HG03457 (cell line): ENCODE results near the gene CYGB.
"Not testable (repeated sequence)": the region's sequence is repeated elsewhere in the genome, so short reads cannot be mapped to it uniquely, and the experiment has no call there.

Experiments
- ATAC-seq: cut with Tn5 transposase; IDR thresholded peaks from one replicate; pipeline ENCODE4 v1.9.1; 2021; ENCODE audit warnings: moderate number of reproducible peaks; ENCODE audit not compliant: unreplicated experiment

CYGB gene

GRCh38 chr17:76524598-76525512 lies 12.7 kb downstream of the CYGB start:
- no peak for ATAC-seq

- no peak for ATAC-seq
Observed at GRCh38 chr17:76523084-76524037, 14.1 kb downstream of the CYGB start.

DNA sequence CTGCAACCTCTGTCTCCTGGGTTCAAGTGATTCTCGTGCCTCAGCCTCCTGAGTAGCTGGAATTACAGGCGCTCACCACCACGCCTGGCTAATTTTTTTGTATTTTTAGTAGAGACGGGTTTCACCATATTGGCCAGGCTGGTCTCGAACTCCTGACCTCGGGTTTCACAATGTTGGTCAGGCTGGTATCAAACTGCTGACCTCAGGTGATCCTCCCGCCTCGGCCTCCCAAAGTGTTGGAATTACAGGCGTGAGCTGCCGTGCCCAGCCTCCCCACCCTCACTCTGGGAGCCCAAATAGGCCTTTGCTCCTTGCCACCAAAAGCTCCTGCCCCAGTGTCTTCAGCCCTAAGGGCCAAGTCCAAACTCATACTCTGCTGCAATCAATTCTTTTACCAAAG lies 15.8 kb downstream of the CYGB start:
- not testable (repeated sequence) for ATAC-seq

GRCh38 chr17:76521262-76521661 lies 16.2 kb downstream of the CYGB start:
- no peak for ATAC-seq

DNA sequence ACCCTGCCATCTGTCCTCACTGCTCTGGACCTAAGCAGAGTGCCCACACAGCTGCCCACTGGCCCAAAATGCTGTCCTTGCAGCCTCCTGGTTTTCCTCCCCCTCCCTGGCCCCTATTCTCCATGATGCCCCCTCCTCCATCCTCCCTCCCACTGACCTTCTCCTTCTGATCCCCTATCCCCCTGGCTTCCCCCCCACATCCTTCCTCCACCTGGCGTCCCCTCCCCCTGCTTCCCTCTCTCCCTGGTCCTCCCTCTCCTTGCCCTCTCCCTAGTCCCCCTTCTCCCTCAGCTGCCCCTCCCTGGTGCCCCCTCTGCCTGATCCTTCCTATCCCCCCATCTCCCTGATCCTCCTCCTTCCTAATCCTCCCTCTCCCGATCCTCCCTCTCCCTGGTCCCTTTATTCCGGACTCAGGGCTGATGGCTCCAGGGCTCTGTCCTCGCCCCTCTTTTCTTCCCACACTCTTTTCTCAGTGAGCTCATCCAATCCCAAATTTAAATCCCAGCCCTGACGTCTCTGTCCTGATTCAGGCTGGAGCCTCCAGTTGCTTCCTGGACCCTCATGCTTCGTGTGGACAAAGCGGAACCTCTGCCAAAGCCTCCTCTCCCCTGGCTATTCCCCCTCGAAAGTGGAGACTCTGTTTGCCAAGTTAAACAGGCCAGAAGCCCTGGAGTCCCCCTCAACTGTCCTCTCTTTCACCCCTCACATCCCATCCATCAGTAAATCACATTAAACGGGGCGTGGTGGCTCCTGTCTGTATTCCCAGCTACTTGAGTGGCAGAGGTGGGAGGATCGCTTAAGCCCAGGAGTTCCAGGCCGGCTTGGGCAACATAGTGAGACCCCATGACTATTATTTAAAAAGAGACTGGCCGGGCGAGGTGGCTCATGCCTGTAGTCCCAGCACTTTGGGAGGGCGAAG lies 18.2 kb downstream of the CYGB start:
- no peak for ATAC-seq

DNA sequence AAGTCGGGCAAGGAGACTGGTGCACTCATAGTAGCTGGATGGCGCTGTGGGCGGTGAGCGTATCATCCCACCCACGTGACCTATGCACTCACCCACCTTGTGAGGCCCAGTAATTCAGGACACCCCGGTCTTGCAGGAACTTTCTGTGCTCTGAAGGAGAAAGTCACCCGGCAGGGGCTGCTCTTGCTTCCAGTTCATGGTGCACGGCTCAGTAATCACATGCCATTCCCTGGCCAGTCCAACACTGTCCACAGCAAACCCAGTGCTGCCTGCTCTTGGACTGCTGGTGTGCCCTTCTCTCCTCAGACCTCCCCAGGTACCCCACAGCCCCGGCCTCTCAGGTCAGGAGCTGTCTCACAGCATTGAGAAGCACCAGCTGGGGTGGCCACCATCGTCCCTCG lies 19.9 kb downstream of the CYGB start:
- no peak for ATAC-seq

DNA sequence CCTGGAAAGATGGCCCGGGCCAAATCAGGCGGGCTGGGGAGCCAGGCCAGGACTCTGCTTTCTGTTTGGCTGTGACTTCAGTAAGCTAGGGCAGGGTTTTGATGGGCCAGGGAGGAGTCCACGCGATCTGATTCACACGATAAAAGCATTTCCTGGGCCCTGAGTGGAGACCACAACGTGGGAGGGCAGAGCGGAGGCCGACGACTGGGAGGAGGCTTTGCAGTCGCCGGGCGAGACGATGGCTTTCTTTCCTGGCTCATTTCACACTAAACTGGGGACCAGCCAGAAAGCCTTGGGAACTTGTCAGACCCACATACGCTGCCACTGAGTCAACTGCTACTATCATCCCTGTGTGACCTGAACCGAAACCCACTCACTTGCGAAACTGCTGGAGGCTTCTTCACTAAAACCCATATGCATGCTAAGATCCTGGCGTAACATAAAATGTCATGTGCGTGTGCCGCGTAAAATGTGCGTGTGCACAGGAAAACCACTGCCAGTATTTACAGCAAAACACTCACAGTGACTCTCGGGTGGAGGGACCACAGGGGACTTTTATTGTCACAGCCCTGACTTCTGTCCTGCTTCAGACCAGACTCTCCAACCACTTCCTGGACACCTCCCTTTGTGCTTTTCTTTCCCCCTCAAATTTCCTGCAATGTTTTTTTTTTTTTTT lies 22.1 kb downstream of the CYGB start:
- no peak for ATAC-seq

GRCh38 chr17:76514355-76514754 lies 23.2 kb downstream of the CYGB start:
- ATAC-seq: not testable (repeated sequence)

DNA sequence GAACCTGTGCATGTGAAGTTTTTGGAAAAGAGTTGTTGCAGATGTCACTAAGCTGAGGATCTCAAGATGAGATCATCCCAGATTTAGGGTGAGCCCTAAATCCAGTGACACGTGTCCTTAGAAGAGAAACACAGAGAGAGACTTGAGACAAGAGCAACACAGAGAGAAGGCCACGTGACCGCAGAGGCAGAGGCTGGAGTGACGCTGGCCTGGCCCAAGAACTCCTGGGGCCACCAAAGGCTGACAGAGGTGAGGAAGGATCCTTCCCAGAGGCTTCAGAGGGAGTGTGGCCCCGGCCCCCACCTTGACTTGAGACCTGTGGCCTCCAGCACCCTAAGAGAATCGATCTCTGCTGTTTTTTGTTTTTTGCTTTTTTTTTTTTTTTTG lies 24.2 kb downstream of the CYGB start:
- no peak for ATAC-seq

DNA sequence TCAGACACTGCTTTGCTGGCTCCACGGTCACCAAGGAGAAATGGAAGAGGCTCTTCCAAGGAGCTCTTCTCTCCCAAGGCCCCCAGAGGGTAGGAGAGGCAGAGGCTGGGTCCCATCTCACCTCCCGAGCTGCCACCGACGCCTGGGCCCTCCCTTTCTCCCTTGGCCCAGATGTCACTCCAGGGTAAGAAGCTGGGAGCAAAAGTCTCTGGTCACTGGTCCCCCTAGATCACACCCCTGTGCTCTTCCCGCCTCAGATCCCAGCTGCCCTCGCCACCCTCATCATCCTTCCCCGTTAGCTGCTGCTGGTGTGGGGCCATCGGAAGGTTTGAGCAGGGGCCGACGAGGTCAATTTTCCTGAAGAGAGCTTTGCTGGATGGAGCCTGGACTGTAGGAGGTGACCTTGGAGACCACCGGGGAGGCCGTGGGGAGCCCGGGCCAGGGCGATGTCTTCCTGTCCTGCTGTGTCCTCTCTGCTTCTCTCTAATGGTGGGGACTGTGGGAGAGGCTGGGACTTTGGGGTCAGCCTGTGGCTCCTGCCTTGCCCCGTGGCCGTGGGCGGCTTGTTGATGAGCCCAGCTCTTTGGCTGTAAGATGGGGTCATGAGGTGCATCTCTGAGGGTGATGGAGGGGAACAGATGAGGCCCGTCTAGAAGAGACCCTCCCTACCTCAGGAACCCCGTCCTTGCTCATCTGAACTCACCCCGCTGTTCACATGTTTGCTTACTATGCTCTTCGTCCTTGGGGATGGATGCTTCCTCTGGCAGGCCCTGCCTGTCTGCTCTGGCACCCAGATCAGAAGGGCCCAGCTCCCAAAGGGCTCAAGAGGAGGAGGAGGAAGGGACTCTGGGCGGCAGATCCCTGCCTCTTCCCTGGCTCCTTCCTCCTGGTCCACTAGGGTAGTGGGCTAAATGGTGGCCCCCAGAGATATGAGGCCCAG lies 24.9 kb downstream of the CYGB start:
- ATAC-seq: no peak

DNA sequence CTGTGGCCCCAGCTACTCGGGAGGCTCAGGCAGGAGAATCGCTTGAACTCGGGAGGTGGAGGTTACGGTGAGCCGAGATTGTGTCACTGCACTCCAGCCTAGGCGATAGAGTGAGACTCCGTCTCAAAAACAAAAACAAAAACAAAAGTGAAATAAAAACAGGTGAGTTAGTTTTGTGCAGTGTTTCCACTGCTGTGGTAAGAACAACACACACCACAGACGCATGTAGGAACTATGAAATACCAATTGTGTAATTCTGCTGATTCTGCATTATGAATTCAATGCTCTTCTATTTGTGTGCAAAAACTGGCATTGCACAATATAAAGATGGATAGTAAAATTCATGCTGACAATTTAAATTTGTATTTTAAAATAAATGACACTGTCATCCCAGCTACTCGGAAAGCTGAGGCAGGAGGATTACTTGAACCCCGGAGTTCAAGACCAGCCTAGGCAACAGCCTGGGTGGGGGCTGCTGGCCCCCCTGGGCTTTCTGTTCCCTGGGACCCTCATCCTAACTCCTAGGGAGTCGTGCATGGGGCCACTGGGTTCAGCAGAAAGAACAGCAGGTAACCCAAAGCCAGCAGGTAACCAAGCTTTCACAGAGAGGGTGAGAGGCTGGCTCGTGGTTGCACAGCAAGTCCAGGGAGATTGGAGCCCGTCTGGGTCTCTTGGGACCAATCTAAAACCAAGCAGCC lies 25.7 kb downstream of the CYGB start:
- ATAC-seq: no peak

DNA sequence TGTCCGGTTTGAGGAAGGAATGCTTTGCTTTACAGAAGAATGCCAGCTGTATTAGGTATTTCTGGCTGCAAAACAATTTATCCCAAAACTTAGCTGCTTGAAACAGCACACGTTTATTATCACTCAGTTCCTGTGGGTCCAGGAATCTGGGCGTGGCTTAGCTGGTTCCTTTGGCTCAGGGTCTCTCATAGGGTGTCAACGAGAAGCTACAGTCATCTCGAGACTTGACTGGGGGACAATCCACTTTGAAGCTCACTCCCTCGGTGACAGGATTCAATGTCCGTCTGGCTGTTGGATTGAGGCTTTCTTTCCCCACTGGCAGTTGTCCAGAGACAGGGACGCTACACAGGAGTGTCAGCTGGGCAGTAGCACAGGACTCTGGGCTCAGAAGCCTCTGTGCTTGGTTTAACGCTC lies 26.7 kb downstream of the CYGB start:
- ATAC-seq: no peak

GRCh38 chr17:76508472-76509063 lies 28.9 kb downstream of the CYGB start:
- ATAC-seq: not testable (repeated sequence)

DNA sequence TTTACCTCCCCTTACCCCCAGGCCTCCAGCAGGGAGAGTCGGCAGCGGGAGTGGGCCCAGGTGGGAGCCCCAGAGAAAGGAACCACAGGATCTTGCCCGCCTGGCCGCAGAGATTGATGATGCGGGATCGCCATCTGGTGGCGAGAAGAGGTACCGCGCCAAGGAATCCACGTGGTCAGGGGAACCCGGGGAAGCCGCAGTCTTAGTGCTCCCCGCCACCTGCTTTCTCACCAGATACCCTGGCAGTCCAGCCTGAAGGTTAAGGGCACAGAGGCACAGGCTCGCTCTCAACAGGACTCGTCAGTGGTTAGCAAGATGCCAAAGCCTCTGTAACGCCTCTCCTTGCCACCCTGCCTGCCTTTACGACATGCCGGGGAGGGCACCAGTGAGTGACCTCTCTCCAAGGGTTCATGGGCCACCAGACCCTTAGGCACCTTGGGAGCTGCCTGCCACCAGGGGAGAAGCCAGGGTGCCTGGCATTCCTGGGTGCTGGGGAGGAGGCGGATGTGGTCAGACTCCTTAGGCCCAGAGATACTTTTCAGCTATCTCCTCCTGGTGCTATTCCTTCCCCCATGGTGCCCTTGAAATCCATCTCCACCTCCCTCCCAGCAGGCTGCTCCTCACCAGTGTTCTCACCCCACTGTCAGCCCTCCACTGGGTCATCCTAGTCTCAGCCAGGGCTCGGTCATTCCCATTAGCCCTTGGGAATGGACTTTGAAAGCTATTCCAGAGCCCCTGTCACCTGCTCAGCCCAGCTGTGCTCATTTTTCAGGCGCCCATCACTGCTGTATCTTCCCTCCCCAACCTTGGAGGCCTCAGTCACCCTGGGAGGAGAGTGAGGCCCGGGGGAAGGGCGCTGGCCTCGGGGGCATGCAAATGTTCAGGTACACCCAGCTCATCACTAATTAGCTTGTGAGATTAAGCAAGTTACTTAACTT lies 30.8 kb downstream of the CYGB start:
- no peak for ATAC-seq

- no peak for ATAC-seq
Observed at GRCh38 chr17:76504117-76504516, 33.4 kb downstream of the CYGB start.

DNA sequence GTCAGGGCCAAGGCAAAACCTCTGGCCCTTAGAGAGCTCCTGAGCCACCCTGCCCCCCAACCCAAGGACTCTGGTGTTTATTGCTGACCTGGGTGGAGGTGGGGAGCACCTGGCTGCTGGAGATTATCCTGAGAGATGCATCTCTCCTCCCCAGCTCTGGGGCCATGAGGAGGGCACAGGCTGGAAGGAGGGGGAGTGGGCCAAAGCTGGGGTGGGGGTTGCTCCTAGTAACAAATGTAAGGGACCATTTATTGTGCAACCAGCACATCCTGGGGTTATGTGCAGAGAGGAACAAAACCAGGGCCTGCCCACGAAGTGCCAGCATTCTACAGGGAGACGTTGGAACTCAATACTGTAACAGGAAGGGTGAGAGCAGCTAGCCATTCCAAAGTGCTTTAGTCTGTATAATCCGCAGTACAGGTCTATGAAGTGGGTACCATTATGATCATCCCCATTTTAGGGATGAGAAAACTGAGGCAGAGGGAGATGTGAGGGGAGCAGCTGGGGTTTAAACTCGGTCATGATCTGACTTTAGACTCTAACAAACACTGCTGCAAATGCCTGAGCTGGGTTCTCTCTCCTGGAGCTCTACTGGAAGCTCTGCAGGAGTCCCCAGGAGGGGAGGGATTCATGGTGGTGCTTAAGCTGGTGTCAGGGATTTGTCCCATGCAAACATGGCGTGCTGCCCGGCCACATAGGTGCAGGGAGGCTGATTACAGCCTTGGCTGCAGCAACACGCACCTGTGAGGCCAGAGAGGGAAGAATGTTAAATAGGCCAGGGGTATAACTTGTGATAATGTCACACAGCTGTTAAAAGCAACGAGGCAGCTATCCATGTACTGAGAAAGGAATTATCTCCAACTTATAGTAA lies 34.9 kb downstream of the CYGB start:
- ATAC-seq: no peak
